GM18873 (cell line): Measurements from ENCODE around the gene PPP1R13B.
"Not testable (repeated sequence)": the region's sequence is repeated elsewhere in the genome, so short reads cannot be mapped to it uniquely, and the experiment has no call there.

ENCODE experiments used
- ATAC-seq: cut with Tn5 transposase; IDR thresholded peaks from one replicate; pipeline ENCODE4 v1.9.1; 2021; ENCODE audit warnings: mild to moderate bottlenecking, moderate library complexity, moderate number of reproducible peaks; ENCODE audit not compliant: unreplicated experiment, low FRiP score

PPP1R13B gene

DNA sequence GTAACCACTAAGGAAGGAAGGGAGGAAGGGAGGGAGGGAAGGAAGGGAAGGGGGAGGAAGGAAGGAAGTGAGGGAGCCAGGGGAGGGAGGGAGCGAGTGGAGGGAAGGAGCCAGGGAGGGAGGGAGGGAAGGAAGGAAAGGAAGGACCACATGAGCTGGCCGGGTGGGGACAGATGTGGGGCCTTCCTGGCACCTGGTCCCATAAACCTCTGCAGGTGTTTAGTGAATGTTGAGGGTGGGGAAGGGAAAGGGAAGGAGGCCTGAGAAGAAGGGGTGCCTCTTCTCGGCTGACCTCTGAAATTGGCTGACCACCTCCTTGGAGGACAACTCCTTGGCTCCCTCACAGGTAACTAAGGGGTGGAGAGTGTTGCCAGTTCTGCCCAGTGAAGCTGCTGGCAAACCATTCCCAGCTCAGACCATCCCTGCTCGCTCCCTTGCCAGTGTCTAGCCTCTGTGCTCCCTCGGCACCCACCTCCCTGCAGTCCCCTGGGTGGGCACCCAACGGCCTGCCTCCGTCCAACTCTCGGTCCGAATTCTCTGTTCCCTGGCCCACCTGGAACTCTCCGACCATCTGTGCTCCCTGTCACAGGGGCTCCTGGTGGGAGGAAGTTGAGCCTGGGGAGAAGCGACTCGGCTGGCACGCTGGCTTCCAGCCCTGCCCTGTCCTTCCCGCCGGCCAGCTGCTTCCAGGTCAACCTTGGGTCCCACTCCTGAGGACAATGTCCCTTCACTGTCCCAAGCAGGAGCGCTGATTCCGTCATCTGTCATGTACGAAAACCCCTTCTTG, 12.2 kb upstream of the PPP1R13B start:
- ATAC-seq: no peak

DNA sequence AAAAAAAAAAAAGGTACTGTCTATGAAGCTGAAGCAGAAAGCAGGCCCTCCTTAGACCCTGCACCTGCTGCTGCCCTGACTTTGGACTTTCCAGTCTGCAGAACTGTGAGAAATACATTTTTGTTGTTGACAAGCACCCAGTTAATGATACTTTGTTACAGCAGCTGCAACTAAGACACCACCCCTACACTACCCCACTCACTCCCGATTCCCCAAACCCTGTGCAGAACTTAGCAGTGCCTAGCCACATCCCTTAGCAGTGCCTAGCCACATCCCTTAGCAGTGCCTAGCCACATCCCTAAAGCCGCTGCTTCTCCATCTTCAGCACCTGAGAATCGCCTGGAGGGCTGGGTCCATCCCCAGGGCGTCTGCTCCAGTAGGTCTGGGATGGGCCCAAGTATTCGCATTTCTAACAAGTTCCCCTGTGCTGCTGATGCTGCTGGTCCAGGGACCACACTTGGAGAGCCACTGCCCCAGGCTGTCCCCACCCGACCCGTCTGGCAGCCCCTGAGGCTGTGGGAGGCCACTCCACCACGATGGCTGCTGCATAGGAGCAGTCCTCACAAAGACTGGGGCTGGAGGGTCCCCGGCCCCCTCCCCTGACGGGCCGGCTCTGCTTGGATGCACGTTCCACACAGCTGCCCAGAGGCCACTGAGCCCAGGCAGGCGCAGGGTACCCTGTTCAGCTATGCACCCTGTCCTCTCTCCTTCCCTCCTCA, 10.8 kb upstream of the PPP1R13B start:
- no peak for ATAC-seq

DNA sequence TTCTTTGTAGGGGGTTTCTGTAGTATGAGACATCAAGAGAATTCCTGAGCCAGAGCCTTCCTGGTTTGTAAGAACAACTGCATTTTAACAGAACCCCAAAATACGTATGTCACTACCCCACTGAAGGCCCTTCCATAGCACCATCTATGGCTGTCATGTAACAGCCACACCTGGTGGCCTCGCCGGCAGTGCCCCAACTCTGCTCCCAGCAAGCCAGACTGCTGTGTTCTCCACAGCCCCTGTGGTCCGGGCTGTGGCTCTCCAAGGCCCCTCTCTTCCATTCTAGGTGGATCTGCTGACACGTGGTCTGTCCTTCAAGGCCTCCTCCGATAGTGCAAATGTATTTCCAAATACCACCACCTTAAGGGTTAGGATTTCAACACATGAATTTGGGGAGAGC, 9.9 kb upstream of the PPP1R13B start:
- no peak for ATAC-seq

DNA sequence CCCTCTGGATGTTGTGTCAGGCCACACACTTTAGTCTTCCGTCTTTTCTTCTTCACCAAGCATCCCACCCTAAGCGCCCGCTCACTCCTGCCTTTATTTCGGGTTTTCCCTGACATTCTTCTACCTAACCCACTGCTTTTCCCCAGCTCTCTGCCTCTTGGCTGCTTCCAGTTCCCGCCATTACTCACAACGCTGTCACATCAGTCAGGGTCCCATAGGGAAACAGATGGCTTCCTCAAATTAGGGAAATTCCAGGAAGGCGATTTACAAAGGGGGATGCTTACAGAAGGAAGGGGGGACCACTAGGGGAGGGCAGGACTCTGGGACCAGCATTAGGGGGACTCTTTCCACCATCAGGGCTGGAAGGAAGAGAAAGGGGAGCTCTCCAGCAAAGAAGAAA, 9.2 kb upstream of the PPP1R13B start:
- no peak for ATAC-seq

DNA sequence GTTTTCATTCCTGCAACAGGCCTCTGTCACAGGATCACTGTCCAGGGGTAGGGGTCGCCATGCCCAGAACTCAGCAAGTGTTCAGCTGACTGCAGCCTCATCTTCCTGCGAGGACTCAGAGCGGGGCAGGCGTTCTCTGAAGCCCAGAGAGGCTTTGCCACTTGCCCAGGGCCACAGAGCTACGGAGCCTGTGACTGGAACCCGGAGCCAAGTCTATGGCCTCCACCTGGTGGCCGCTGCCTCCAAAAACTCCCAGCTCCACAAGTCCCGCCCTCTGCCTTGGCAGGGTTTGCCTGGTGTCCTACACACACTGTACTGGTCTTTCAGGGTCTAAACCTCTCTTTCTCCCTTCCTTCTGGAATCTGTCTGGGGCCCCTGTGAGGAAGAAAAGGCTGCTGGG, 8.7 kb upstream of the PPP1R13B start:
- ATAC-seq: no peak

DNA sequence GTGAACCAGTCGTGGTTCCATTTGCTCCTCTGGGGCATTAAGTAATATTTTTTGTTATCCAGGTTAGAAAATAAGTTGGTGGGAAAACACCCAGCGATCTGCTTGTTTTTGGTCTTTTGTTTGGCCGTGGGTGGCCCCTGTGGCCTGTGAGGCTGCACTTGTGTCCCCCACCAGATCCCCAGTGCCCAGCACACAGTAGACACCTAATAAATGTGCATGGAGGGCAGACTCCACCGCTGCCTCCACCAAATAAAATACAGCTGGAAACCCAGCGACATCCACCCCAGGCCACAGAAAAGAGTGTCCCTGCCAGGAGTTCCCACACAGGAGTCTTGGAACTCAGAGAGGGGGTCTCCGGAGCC, 8.3 kb upstream of the PPP1R13B start:
- ATAC-seq: no peak

DNA sequence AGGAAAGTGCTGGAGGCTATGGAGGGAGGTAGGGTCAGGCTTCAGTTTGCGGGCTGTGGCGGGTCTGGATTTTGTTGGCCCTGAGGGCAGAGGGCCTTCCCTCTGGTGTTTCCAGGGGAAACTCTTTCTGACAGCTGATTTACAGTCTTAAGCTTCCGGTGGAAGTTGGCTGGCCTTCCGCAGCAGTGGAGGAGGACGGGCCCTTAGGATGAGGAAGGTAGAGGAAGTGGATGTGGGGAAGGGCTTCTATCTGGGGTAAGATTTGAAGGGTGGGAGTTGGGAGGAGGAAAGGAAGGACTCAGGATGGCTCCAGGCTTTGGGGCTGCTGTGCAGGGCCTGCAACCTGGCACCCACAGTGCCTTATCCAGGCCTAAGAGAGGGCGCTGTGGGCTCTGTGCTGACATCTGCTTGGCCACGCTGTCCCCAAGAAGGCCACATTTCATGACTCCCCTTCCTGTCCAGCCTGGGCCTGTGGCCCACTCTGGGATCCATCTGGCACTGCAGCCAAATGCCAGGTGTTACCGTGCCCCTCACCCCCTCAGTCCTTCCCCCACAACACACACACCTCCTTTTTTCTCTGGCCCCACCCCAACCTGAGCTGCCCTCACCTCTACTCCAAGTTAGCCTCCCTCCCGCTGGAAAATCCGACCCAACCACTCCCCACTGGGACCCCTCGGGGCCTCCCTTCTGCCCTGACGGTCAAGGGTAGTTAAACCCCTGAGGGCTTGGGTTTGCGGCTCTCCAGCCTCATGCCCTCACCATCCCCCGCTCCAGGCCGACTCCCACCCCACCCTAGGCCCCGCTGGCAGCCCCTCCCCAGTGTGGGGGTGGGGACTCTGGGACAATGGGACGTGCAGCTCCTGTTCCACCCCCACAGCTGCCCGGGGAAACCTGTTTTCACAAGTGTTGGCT, 7.7 kb upstream of the PPP1R13B start:
- no peak for ATAC-seq

DNA sequence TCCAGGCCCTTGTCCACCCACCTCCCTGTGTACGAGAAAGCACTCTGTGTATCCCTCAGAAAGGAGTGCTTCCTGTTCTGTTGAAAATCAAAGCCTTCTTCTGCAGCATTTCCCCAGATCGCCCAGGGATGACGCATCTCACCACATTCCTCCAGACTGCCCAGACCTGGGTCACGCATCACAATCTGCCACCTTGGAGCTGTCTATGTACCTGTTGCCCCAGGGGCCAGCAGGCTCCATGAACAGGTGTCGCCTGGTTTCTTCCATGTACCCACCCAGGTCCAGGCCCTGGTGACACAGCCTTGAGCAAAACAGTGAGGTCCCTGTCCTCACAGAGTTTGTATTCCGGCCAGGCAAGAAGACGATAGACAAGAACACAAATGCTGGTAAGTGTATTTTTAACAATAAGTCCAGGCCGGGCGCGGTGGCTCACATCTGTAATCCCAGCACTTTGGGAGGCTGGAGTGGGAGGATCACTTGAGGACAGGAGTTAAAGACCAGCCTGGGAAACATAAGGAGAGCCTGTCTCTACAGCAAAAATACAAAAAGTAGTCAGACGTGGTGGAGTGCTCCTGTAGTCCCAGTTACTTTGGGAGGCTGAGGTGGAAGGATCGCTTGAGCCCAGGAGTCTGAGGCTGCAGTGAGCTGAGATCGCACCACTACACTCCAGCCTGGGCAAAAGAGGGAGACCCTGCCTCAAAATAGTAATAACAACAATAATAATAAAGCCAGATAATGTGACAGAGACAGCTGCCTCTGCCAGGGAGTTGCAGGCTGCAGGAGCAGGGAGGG, 6.8 kb upstream of the PPP1R13B start:
- ATAC-seq: no peak

DNA sequence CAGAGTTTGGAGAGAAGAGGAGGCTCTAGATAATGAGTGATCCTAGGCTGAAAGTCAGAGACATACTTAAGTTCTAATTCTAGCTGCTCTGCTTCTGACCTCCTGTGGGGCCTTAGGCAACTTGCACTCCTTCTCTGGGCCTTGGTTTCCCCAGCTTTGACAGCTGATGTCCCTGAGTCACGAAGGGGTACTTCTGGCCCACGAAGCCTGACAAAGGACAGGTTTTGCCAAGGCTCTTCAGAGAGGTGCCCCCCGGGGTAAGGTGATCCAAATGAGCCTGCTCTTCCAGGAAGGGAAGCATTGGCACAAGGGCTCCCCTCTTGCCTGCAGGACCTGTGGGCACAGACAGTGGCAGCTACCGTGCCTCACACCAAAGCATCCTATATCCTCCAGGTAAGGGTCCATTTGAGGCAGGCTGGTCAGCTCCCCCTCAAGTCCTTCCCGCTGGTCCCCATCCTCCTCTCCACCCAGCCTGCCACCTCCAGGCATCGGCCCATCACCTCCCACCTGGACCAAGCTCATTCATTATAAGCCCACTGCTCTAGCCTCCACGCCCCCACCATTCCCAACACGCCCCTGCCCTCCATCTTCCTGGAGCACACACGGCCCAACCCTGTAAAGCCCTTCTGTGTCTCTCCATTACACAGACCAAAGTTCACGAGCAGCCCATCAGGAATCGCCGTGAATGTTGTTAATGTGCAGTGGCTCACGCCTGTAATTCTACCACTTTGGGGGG, 1.9 kb upstream of the PPP1R13B start:
- no peak for ATAC-seq

DNA sequence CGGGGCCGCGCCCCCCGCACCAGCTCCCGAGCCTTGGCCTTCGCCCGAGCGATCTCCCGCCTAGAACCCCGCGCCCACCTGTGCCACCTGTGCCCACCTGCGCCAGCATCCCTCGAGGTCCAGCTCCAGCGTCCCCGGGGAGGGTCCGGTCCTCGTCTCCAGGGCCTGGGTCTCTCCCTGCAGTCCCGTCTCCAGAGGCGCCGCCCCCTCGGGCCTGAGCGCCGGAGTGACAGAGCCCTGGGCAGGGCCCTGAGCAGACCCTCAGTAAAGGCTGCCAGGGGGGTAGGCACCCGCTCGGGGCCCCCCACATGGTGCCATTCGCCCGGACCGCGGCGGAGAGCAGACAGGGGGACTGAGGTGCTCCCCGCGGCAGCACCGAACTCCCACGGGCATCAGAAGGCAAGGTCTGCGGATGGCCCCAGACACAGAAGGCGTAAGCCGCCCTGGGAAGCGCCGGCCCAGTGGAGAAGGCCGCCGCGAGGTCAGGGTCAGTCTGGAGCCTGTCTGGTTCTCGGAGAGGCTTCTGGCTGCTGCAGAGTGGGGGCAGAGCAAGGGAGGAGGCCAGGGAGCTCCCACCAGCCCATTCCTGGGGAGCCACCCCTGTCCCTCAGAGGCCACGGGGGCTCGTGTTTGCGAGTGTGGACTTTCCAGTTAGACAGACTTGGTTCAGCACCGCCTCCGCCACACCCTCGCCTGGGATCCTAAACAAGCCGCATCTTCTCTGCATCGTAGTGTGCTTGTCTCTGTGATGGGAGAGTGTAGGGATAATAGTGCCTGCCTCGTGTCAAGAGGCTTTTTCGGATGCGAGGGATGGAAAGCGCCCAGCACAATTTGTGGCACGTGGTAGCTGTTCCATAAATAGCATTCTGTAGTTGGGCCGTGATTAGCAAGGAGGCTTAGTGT, 1.1 kb upstream of the PPP1R13B start:
- ATAC-seq: no peak

DNA sequence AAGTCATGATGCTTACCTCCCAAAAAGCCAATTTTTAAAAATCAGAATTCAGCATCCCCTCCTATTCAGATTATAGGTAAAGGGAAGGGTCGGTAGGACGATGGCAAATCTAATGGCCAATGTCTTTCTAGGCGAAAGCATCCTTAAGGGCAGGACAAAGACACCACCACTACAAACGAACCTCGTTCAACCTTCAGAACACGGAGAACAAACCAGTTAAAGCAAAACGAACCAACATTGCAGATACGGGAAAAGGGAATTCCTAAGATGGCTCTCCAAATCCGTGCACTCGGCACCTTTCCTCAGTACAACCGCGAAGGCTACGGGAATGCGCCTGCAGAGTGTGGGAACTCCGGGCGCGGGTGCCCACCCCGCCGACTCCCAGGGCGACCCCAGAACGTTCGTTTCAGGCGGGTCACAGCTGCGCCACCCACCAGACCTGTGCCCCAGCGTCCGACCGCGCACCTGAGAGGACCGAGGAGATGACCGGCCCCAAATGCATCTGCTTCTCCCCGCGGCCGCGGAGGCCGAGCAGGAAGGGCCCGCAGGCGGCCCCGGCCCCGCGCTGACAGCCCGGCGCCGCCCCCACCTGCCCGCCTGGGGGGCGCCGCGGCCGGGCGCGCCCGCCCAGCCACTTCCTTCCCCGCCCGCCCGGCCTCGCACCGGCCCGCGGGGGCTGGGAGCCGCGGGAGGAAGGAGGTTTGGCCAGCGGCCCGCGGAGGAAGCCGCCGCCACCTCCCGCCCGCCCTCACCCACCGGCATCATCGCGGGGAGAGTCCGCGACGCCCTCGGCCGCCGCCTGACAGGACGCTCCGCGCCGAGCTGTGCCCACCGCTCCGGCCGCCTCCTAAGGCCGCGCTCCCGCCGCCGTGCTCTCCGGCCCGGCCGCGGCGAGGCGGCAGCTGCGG, 578 bp downstream of the PPP1R13B start:
- peak; percentile 14 for ATAC-seq

DNA sequence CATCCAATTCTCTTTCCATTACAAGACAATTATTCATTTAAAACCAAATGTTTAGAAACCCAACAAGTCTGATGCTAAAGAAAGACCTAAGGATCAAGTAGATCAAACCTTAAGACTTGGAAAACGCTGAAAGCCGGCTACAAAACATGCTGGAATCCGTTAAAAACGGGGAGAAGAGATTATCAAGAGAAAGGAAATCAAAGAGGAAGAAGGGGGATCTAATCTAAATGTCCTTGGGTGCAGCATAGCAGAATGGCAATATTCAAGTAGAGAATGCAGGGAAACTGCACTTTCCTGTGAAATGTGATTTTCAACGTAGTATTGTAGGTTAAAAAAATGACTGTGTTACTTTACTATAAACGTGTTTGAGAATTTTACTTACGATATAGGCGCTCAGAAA, 1.3 kb downstream of the PPP1R13B start:
- ATAC-seq: no peak

DNA sequence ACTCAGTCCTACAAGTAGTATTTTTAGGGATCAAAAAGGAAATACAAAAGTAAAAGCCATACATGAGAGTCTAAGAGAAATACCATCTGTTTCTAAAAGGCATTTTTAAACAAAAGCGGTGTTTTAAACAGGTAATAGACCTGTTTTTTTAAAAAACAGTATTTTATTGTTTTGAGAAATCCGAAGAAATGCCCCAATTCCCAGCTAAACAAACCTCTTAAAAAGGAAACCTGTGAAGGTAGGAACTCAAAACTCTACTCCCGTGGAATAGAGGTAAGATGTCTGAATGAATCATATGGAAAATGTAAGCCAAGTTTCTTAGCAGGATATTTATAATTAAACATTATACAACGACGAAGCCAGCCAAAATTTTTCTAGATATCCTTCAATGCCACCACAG, 2.0 kb downstream of the PPP1R13B start:
- no peak for ATAC-seq

DNA sequence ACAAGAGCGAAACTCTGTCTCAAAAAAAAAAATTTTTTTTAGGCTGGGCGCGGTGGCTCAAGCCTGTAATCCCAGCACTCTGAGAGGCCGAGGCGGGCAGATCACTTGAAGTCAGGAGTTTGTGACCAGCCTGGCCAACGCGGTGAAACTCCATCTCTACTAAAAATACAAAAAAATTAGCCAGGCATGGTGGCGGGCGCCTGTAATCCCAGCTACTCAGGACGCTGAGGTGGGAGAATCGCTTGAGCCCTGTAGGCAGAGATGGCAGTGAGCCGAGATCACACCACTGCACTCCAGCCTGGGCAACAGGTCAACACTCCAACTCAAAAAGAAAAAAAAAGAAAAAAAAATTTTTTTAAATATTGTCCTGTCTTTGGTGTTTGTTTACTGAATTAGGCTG, 6.1 kb downstream of the PPP1R13B start:
- not testable (repeated sequence) for ATAC-seq

DNA sequence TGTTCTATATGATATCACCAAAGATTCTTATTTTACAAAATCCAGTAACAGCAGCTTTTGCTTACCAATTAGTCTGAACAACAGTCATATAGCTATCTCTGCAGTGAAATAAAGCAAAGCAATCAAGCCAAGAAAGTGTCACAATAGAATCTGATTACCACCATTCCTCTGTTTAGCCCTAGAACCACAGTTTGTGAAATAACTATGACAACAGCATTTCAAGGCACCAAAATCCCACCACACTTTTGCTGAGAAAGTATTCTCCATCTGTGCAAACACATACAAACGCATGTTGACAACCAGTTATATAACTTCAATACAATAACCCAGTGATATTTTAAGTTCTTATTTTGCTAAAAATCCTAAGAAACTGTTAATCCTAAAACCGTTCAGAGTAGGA, 7.4 kb downstream of the PPP1R13B start:
- no peak for ATAC-seq

DNA sequence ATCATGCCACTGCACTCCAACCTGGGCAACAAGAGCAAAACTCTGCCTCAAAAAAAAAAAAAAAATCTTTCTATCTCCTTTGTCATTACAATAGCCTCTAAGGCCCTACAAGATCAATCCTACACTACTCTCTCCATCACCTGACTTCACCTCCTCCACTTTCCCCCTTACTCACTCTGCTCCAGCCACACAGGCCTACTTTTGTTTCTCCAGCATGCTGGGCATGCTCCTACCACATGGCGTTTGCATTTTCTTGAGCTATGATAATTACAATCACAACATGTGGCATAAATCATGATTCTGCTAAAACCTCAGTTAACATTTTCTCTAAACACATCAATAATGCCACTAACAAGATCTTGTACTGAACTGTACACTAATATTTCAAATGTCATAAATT, 7.8 kb downstream of the PPP1R13B start:
- ATAC-seq: no peak

DNA sequence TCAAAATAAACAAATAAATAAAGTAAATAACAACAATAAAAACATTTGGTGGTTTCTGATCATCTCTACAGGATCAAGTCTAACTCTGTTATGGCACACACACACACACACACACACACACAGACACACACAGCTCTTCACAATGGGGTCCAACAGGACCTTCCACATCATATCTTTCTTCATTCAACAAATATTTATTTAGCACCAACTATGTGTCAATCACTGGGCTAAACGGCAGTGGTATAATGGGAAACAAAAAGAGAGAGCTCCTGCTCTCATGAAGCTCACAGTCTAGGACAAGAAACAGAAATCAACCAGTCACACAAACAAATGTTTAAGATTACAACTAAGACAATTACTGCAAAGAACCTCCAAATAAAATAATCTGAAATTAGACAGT, 9.3 kb downstream of the PPP1R13B start:
- ATAC-seq: no peak
